ENCODE measurements around the gene PHF19.

Gene PHF19

DNA sequence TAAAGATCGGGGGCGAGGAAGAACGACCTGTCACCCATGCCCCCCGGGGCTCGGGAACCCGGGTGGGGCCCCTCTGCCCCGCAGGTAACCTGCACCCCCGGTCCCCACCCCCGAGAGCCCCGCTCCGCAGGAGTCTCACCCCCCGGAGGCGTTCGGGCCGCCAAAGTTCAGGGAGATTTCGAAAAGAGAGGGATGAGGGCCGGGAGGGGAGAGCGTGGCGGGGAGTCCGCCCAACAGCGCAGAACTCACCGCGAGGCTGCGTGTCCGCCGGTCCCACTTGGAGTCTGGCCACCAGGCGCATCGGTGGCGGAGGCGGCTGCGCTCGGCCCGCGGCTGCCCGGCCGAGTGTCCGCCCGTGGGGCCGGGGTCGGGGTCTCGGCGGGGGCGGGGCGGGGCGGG is at the start of gene PHF19:
TSS of gene PHF19 (minus strand) at position 347 of the 399 bp plus-strand sequence. CDS start 2,447 bp downstream, outside the sequence.
- DNase-seq, result no peak

DNA sequence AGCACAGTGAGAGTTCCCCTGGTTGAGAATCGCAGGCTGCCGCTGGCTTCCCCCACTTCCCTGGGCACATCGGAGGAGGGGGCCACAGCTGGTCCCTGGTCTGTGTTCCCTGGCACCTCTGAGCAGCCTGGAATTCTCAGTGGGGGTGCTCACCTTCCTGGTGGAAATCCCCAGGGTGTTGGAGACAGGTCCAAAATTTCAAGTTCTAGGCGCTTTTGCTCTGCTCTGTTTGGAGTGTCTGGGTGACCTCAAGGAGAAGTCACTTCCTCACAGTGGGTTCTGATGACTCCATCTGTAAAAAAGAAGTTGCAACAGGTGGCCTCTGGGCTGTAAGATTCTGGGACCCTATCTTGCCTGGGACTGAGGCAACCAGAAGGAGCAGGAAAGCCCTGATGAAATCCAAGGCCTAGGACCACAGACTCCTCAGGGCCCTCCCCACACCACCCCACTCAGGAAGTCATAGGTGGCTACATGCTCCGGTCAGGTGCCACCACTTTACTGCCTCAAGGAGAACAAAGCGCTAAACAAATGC is 49.5 kb upstream of the PHF19 start, which contains the start of gene TRAF1:
TSS of gene TRAF1 (minus strand) at position 400 of the 532 bp plus-strand sequence. CDS start 721 bp downstream, outside the sequence.
- peak; percentile 55 for DNase-seq

DNA sequence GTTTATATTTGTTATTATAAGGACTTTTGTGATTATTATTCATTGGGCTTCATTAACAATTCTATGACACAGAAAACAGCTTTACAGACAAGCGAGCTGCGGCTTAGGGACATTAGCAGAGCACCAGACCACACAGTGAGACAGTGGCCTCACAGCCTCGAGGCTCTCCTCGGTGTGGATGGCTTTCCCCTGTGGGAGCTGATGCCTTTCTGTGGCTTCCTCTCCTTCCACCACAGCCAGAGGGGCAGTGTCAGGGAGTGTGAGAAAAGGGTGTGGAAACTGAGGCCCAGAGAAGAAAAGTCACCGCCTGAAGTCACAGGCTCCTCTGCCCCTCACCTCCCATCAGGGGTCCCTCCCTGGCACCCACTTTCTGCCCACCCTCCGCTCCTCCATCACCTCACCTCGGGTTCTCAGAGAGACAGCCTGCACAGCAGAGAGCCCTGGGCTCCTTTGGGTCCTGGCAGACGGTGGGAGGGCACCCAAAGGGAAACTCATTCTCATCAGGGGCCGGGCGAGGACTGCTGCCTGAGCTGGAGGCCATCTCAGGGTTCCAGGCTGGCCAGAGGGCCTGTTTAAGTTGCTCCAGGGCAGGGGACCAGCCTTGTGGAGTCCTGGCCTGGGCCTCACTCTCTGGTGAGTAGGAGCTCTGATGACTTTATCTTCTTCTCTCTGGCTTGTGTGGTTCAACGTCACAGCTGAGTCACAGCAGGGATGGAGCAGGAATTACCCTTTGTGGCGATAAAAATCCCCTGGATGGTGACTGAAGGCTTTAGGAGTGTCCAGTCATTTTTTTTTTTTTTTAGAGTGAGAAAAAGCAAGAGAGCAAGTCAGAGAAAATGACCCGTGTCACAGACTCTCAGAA is 48.8 kb upstream of the PHF19 start:
- DNase-seq, result peak; percentile 91

DNA sequence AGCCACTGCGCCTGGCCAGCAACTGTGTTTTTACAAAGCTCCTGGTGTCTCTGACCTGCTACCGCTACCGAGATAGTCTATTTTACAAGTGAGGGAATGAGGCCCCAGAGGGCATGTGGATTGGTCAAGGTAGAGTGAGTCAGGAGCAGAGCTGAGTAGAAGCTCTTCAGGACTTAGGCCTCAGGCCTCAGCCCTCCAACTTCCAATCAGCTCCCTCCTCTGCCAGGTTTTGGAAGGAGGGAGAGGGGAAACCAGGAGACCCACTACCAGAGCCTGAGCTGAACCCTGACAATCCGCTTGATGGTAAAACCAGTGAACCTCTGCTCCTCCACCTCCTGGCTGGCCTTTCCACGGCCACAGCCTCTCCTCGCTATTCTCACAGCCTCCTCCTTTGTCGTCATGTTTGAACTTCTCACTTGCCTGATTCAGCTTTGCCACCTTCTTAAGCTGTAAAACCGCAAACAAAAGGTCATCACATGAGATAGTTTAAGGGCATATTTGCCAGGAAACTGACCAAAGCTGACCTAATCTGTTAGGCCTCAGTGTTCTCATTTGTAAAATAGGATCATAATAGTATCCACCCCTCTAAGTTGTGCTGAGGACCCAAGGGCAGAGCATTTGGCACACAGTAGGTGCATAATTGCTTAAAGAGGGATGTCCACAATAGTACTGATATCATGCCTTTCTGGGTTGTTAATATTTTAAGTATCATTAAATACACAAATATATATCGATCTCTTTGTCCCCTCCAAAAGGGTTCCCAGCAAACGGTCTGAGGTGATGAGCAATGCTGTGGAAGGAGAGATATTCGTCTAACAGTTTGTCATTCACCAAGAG is 47.9 kb upstream of the PHF19 start:
- DNase-seq, result peak; percentile 67

GRCh38 chr9:120923620-120924328 is 46.8 kb upstream of the PHF19 start:
- DNase-seq, result no peak

- DNase-seq, result no peak
These were observed 45.6 kb upstream of the PHF19 start for GRCh38 chr9:120922404-120923195.

- no peak for DNase-seq
These were observed 44.7 kb upstream of the PHF19 start for GRCh38 chr9:120921661-120922181.

GRCh38 chr9:120920806-120921178 is 43.8 kb upstream of the PHF19 start:
- DNase-seq, result peak; percentile 52

DNA sequence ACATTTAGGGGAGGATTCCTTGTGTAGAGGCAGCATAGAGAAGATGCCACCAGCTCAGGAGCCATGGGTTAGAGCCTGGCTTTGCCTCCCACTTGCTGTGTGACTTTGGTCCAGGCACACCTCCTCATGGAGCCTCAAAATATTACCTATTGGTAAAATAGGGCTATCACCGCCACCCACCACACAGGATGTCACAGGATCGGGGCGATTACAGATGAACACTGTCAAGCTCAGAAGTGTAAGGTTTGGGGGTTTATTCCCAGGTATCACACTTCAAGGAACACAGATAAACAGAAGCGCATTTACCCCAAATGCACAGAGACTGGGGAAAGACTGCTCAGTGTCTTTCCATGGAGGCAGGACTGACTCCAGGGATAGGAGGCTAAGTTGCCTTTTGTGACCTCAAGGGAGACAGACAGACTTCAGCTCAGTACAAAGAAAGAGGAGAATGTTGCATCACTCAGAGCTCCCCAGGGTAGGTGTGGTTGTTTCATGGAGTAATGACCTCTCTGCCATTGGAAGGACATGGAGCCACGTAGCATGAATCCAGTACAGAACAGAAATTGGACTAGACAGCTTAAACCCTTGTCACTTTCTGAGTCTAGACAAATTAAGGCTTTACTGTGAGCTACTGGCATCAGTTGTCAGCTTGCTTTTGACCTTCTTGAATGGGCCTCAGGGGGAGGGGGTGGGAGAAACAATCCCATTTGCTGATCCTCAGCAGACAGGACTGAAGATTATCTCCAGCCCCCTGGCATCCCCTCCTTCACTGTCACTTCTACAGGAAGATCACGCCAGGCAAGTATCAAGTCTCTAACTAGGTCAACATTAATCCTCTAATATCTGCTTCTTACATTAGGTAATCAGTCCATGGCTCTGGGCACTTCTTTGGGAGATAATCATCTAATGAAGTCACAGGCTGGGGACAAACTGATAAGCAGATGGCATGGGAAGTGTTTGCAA is 43.1 kb upstream of the PHF19 start:
- DNase-seq, result peak; percentile 49

- no peak for DNase-seq
These were observed 42.2 kb upstream of the PHF19 start for GRCh38 chr9:120918931-120919842.

GRCh38 chr9:120917929-120918762 is 41.2 kb upstream of the PHF19 start:
- no peak for DNase-seq

GRCh38 chr9:120916991-120917880 is 40.2 kb upstream of the PHF19 start:
- no peak for DNase-seq

- no peak for DNase-seq
These were observed 39.6 kb upstream of the PHF19 start for GRCh38 chr9:120916588-120916987.

GRCh38 chr9:120915854-120916470 is 39.0 kb upstream of the PHF19 start:
- DNase-seq, result peak; percentile 62

- no peak for DNase-seq
These were observed 38.0 kb upstream of the PHF19 start for GRCh38 chr9:120914953-120915352.

DNA sequence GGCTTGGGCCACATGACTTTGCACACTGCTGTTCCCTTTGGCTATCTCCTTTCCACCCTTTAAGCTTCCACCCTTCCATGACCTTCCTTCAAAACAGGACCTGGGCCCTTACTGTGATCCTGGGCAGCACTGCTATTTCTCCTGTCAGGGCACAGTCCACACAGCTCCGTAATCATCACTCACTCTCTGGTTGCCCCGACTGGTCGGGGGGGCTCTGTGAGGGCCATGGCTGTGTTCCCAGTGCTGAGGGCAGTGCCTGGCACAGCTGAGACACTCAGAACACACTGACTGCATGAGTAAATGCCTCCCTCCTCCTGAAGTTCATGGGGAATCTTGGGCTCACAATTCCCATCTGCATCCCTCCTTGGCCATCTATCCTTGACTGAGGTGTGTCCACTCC is 37.4 kb upstream of the PHF19 start:
- no peak for DNase-seq
